ENCODE results near the gene CSAG3.
"Not testable (repeated sequence)": the region's sequence is repeated elsewhere in the genome, so short reads cannot be mapped to it uniquely, and the experiment has no call there.

DNA sequence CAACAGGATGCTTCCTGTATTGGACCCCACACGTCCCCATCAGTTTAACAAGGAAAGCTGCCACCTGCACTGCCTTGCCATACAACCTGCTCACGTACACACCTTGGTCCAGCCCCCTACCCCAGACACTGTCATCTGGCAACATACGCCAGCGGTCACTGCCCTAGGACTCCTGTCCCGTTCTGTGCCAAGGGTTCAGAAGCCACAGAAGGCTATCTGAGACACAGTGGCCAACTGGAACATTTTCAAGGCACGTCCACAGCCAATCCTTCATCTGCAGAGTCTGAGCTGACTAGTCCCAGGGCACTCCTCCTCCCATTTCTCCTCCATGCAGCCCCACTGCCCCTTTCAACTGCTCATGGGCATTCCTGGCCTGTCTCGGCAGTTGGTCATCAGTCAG, 2.6 kb downstream of the CSAG3 start:
- not testable (repeated sequence) for TF ChIP-seq POLR2A (IDR thresholded peaks at IDR 0.05; ENCODE audit: low read depth, low read length); TAF1 (IDR thresholded peaks at IDR 0.05; ENCODE audit: borderline replicate concordance, low read depth, low read length); POLR2AphosphoS5 (IDR thresholded peaks at IDR 0.05; ENCODE audit: low read depth, low read length)
